Fibroblast of villous mesenchyme (primary cell): ENCODE measurements around the gene OR12D1. TPM values are rescaled to one million over a fixed set of nuclear protein-coding genes. Genes with fewer than 3 reads are reported as not detected.

Experiments used
- DNase-seq: peaks from one replicate; pipeline ENCODE4 v3.0.0-alpha.2; 2010; ENCODE audit warnings: low read depth
- H3K4me3 ChIP-seq: 2 replicates; pipeline ENCODE4 v1.5.1; 2011; ENCODE audit warnings: low read depth, mild to moderate bottlenecking, low read length
- CTCF ChIP-seq: IDR thresholded peaks from 2 replicates; pipeline ENCODE4 v1.5.1; 2012; ENCODE audit warnings: low read depth, mild to moderate bottlenecking, low read length; ENCODE audit not compliant: insufficient read depth
- total RNA-seq: library from RNA; depleted of rRNA; stranded (reverse); fragments of >200 nt; gene quantifications from 2 replicates; pipeline ENCODE4 v1.2.3, GENCODE V29; 2012

Gene OR12D1
- total RNA-seq, 1 donor: not detected

DNA sequence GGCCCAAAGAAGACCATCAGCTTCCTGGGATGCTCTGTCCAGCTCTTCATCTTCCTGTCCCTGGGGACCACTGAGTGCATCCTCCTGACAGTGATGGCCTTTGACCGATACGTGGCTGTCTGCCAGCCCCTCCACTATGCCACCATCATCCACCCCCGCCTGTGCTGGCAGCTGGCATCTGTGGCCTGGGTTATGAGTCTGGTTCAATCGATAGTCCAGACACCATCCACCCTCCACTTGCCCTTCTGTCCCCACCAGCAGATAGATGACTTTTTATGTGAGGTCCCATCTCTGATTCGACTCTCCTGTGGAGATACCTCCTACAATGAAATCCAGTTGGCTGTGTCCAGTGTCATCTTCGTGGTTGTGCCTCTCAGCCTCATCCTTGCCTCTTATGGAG lies 47.3 kb downstream of the OR12D1 start:
- no peak for TF ChIP-seq CTCF

GRCh38 chr6:29465279-29465678 lies 50.6 kb downstream of the OR12D1 start:
- no peak for DNase-seq
- H3K4me3 ChIP-seq: no peak overlapping the region
- TF ChIP-seq CTCF: no peak

More for the DNA sequence above, 47.3 kb downstream of the OR12D1 start:
- H3K4me3 ChIP-seq: no peak overlapping the region
- DNase-seq: no peak

DNA sequence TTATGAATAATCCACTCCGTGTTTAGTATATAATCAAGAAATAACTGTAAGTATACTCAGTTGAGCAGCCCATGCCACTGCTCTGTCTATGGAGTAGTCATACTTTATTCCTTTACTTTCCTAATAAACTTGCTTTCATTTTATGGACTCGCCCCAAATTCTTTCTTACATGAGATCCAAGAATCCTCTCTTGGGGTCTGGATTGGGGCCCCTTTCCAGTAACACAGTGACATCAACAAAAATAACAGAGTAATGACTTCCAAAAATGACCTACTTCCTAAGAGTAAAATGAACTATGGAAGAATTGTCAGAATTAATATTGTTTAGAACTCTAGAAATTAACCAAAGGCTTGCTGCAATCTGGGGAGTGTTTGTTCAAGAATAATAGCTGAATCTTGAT lies 51.1 kb downstream of the OR12D1 start:
- DNase-seq: no peak
- no peak overlapping the region for H3K4me3 ChIP-seq
- no peak for TF ChIP-seq CTCF

- TF ChIP-seq CTCF: no peak
- no peak for DNase-seq
- H3K4me3 ChIP-seq: no peak overlapping the region
These were observed 51.5 kb downstream of the OR12D1 start for GRCh38 chr6:29466241-29466640.

Other genes starting within 250 kb of the OR12D1 start
- not detected in 2 replicates for gene OR2J2, start 244.0 kb upstream of the OR12D1 start, total RNA-seq
- gene OR14J1, start 113.2 kb upstream of the OR12D1 start, total RNA-seq: not detected in 2 replicates
- gene OR5V1, start 46.1 kb upstream of the OR12D1 start, total RNA-seq: not detected in 2 replicates
- gene OR12D3, start 39.6 kb upstream of the OR12D1 start, total RNA-seq: not detected in 2 replicates
- not detected in 2 replicates for gene OR12D2, start 19.3 kb upstream of the OR12D1 start, total RNA-seq
- gene OR10C1, start 24.4 kb downstream of the OR12D1 start, total RNA-seq: not detected in 2 replicates
- gene OR11A1, start 42.1 kb downstream of the OR12D1 start, total RNA-seq: not detected in 2 replicates
- not detected in 2 replicates for gene OR2H1, start 42.2 kb downstream of the OR12D1 start, total RNA-seq
- not detected in 2 replicates for gene MAS1L, start 73.0 kb downstream of the OR12D1 start, total RNA-seq
- gene UBD, start 144.8 kb downstream of the OR12D1 start, total RNA-seq: not detected in 2 replicates
- gene OR2H2, start 170.2 kb downstream of the OR12D1 start, total RNA-seq: not detected in 2 replicates
- 12.5 and 13.9 TPM in 2 replicates for gene GABBR1, start 218.3 kb downstream of the OR12D1 start, total RNA-seq
- not detected in 2 replicates for gene MOG, start 242.2 kb downstream of the OR12D1 start, total RNA-seq